ENCODE results near the gene PDZD4.

Gene PDZD4

DNA sequence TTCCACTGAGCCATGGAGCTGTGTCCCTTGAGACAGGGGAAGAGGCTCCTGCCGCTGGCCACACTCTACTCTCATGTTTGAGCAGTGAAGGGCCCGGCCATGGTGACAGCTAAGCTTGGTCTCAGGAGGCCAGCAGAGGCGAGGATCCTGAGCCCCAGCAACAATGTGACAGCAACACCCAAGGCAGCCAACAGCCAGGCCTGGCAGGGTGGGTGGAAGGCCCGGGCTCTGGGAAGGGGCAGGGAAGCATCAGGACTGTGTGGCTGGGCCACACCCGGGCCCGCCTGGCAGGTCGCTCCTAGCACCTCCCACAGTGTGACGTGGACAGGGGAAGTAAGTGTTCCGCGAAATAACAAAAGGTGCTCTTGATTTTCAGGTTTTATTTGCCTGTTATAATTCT lies 30.8 kb upstream of the PDZD4 start:
- H3K9me3 ChIP-seq (ENCODE audit: control insufficient read depth, low read length), result peaks cover 13% of the 10 kb centered on the region
- no peaks in the 10 kb centered on the region for H3K79me1 ChIP-seq (replicated peaks; ENCODE audit: low read length, poor library complexity, severe bottlenecking)
- no peaks in the 10 kb centered on the region for H3K4me1 ChIP-seq (ENCODE audit: control insufficient read depth, insufficient read depth, low read depth, low read length)
- H3K36me3 ChIP-seq (ENCODE audit: control insufficient read depth in 1 of 2, insufficient read depth in 2 of 2, low read depth in 1 of 2, low read length in 2 of 2), result peaks cover 0 to 47% of the 10 kb centered on the region in 2 experiments
- no peak overlapping the region for H2BK15ac ChIP-seq (ENCODE audit: low read depth, poor library complexity, severe bottlenecking)
- no peak overlapping the region for H4K8ac ChIP-seq (ENCODE audit: low read length)
- H3K4me3 ChIP-seq (ENCODE audit: insufficient read depth in 1 of 2, low read depth in 1 of 2, low read length in 2 of 2), result no peak overlapping the region
- H2AK5ac ChIP-seq (ENCODE audit: low read length, severe bottlenecking), result no peak overlapping the region
- H4K91ac ChIP-seq (ENCODE audit: low read length), result no peak overlapping the region
- H3K27ac ChIP-seq (ENCODE audit: low read length, poor library complexity, severe bottlenecking), result no peak overlapping the region
- DNase-seq, result no peak
- no peak overlapping the region for H2BK5ac ChIP-seq (ENCODE audit: low read depth, low read length, poor library complexity, severe bottlenecking)
- H2BK12ac ChIP-seq (ENCODE audit: low read length in 2 of 2), result no peak overlapping the region
- H3K9ac ChIP-seq (ENCODE audit: low read length), result no peak overlapping the region
- peaks cover 6 to 82% of the 10 kb centered on the region in 2 experiments for H3K27me3 ChIP-seq (ENCODE audit: control insufficient read depth in 1 of 2, insufficient read depth in 1 of 2, low read length in 2 of 2)
- no peak overlapping the region for H3K4ac ChIP-seq (ENCODE audit: low read depth in 1 of 2, low read length in 2 of 2)
- 82% methylated on average over 4 of the region's 10 CpGs for WGBS
- no peak overlapping the region for H2BK120ac ChIP-seq (ENCODE audit: low read depth, low read length)
- no peak overlapping the region for H3K4me2 ChIP-seq (ENCODE audit: low read length, poor library complexity, severe bottlenecking)
- no peak overlapping the region for H3K18ac ChIP-seq (ENCODE audit: low read depth in 1 of 2, low read length in 2 of 2)
- no peak overlapping the region for H3K14ac ChIP-seq (ENCODE audit: low read length in 2 of 2)
- H3K23ac ChIP-seq (ENCODE audit: low read length in 2 of 2), result no peak overlapping the region
- no peak overlapping the region for H2AFZ ChIP-seq (ENCODE audit: low read depth, low read length)

GRCh38 chrX:153857348-153857903 lies 27.1 kb upstream of the PDZD4 start:
- Histone ChIP-seq H2BK5ac (ENCODE audit: low read depth, low read length, poor library complexity, severe bottlenecking) (no peak overlapping the region), H3K9ac (ENCODE audit: low read length) (no peak overlapping the region), H2BK15ac (ENCODE audit: low read depth, poor library complexity, severe bottlenecking) (no peak overlapping the region), H3K27ac (ENCODE audit: low read length, poor library complexity, severe bottlenecking) (no peak overlapping the region), H3K4me3 (ENCODE audit: insufficient read depth in 1 of 2, low read depth in 1 of 2, low read length in 2 of 2) (no peak overlapping the region), H3K27me3 (ENCODE audit: control insufficient read depth in 1 of 2, insufficient read depth in 1 of 2, low read length in 2 of 2) (peaks cover 13 to 83% of the 10 kb centered on the region in 2 experiments), H2AK5ac (ENCODE audit: low read length, severe bottlenecking) (no peak overlapping the region), H4K8ac (ENCODE audit: low read length) (no peak overlapping the region), H4K91ac (ENCODE audit: low read length) (no peak overlapping the region), H3K79me1 (replicated peaks; ENCODE audit: low read length, poor library complexity, severe bottlenecking) (no peaks in the 10 kb centered on the region), H2BK120ac (ENCODE audit: low read depth, low read length) (no peak overlapping the region), H2AFZ (ENCODE audit: low read depth, low read length) (no peak overlapping the region), H3K23ac (ENCODE audit: low read length in 2 of 2) (no peak overlapping the region), H2BK12ac (ENCODE audit: low read length in 2 of 2) (no peak overlapping the region), H3K4me2 (ENCODE audit: low read length, poor library complexity, severe bottlenecking) (no peak overlapping the region), H3K18ac (ENCODE audit: low read depth in 1 of 2, low read length in 2 of 2) (no peak overlapping the region), H3K4ac (ENCODE audit: low read depth in 1 of 2, low read length in 2 of 2) (no peak overlapping the region), H3K14ac (ENCODE audit: low read length in 2 of 2) (no peak overlapping the region), H3K36me3 (ENCODE audit: control insufficient read depth in 1 of 2, insufficient read depth in 2 of 2, low read depth in 1 of 2, low read length in 2 of 2) (peaks cover 0 to 13% of the 10 kb centered on the region in 2 experiments), H3K9me3 (ENCODE audit: control insufficient read depth, low read length) (peaks cover 19% of the 10 kb centered on the region), H3K4me1 (ENCODE audit: control insufficient read depth, insufficient read depth, low read depth, low read length) (no peaks in the 10 kb centered on the region)
- 82% methylated on average over 2 of the region's 2 CpGs for WGBS
- DNase-seq, result no peak

GRCh38 chrX:153854702-153855101 lies 24.4 kb upstream of the PDZD4 start:
- Histone ChIP-seq H4K91ac (ENCODE audit: low read length) (no peak overlapping the region), H4K8ac (ENCODE audit: low read length) (no peak overlapping the region), H3K14ac (ENCODE audit: low read length in 2 of 2) (no peak overlapping the region), H3K27me3 (ENCODE audit: control insufficient read depth in 1 of 2, insufficient read depth in 1 of 2, low read length in 2 of 2) (peaks cover 18 to 83% of the 10 kb centered on the region in 2 experiments), H2BK12ac (ENCODE audit: low read length in 2 of 2) (no peak overlapping the region), H2AK5ac (ENCODE audit: low read length, severe bottlenecking) (no peak overlapping the region), H3K4me3 (ENCODE audit: insufficient read depth in 1 of 2, low read depth in 1 of 2, low read length in 2 of 2) (no peak overlapping the region), H3K18ac (ENCODE audit: low read depth in 1 of 2, low read length in 2 of 2) (no peak overlapping the region), H2BK5ac (ENCODE audit: low read depth, low read length, poor library complexity, severe bottlenecking) (no peak overlapping the region), H3K9ac (ENCODE audit: low read length) (no peak overlapping the region), H3K4ac (ENCODE audit: low read depth in 1 of 2, low read length in 2 of 2) (no peak overlapping the region), H3K23ac (ENCODE audit: low read length in 2 of 2) (no peak overlapping the region), H3K27ac (ENCODE audit: low read length, poor library complexity, severe bottlenecking) (no peak overlapping the region), H3K79me1 (replicated peaks; ENCODE audit: low read length, poor library complexity, severe bottlenecking) (no peaks in the 10 kb centered on the region), H3K9me3 (ENCODE audit: control insufficient read depth, low read length) (peaks cover 19% of the 10 kb centered on the region), H2BK120ac (ENCODE audit: low read depth, low read length) (no peak overlapping the region), H2AFZ (ENCODE audit: low read depth, low read length) (no peak overlapping the region), H2BK15ac (ENCODE audit: low read depth, poor library complexity, severe bottlenecking) (no peak overlapping the region), H3K36me3 (ENCODE audit: control insufficient read depth in 1 of 2, insufficient read depth in 2 of 2, low read depth in 1 of 2, low read length in 2 of 2) (no peaks in the 10 kb centered on the region), H3K4me1 (ENCODE audit: control insufficient read depth, insufficient read depth, low read depth, low read length) (no peaks in the 10 kb centered on the region), H3K4me2 (ENCODE audit: low read length, poor library complexity, severe bottlenecking) (no peak overlapping the region)
- no peak for DNase-seq
- WGBS, result 82% methylated on average over 9 of the region's 9 CpGs

DNA sequence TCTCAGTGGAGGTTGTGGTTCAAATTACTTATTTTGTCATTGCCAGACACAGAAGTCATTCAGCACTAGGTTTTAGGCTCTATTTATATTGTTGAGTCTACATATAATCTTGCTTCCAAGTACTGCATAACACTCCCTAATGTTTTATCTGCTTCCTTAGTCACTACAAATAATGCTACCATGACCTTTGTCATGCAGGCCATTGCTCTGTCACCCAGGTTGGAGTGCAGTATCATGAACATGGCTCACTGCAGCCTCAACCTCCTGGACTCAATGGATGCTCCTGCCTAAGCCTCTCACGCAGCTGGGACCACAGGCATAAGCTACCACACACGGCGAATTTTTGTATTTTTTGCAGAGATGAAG lies 23.5 kb upstream of the PDZD4 start:
- H2AK5ac ChIP-seq (ENCODE audit: low read length, severe bottlenecking), result no peak overlapping the region
- no peak overlapping the region for H2BK15ac ChIP-seq (ENCODE audit: low read depth, poor library complexity, severe bottlenecking)
- H2BK5ac ChIP-seq (ENCODE audit: low read depth, low read length, poor library complexity, severe bottlenecking), result no peak overlapping the region
- DNase-seq, result no peak
- H2BK120ac ChIP-seq (ENCODE audit: low read depth, low read length), result no peak overlapping the region
- peaks cover 18 to 86% of the 10 kb centered on the region in 2 experiments for H3K27me3 ChIP-seq (ENCODE audit: control insufficient read depth in 1 of 2, insufficient read depth in 1 of 2, low read length in 2 of 2)
- no peak overlapping the region for H4K91ac ChIP-seq (ENCODE audit: low read length)
- no peak overlapping the region for H3K4me3 ChIP-seq (ENCODE audit: insufficient read depth in 1 of 2, low read depth in 1 of 2, low read length in 2 of 2)
- H3K14ac ChIP-seq (ENCODE audit: low read length in 2 of 2), result no peak overlapping the region
- H3K23ac ChIP-seq (ENCODE audit: low read length in 2 of 2), result no peak overlapping the region
- H3K18ac ChIP-seq (ENCODE audit: low read depth in 1 of 2, low read length in 2 of 2), result no peak overlapping the region
- H3K9me3 ChIP-seq (ENCODE audit: control insufficient read depth, low read length), result peaks cover 19% of the 10 kb centered on the region
- no peaks in the 10 kb centered on the region for H3K79me1 ChIP-seq (replicated peaks; ENCODE audit: low read length, poor library complexity, severe bottlenecking)
- no peak overlapping the region for H3K4ac ChIP-seq (ENCODE audit: low read depth in 1 of 2, low read length in 2 of 2)
- no peak overlapping the region for H3K4me2 ChIP-seq (ENCODE audit: low read length, poor library complexity, severe bottlenecking)
- no peak overlapping the region for H3K27ac ChIP-seq (ENCODE audit: low read length, poor library complexity, severe bottlenecking)
- no peaks in the 10 kb centered on the region for H3K36me3 ChIP-seq (ENCODE audit: control insufficient read depth in 1 of 2, insufficient read depth in 2 of 2, low read depth in 1 of 2, low read length in 2 of 2)
- no peak overlapping the region for H2AFZ ChIP-seq (ENCODE audit: low read depth, low read length)
- H2BK12ac ChIP-seq (ENCODE audit: low read length in 2 of 2), result no peak overlapping the region
- 87% methylated on average over 3 of the region's 3 CpGs for WGBS
- H3K9ac ChIP-seq (ENCODE audit: low read length), result no peak overlapping the region
- H3K4me1 ChIP-seq (ENCODE audit: control insufficient read depth, insufficient read depth, low read depth, low read length), result no peaks in the 10 kb centered on the region
- H4K8ac ChIP-seq (ENCODE audit: low read length), result no peak overlapping the region
